HG03159 (cell line): ENCODE measurements around the gene HELZ2.

Source experiments
- ATAC-seq: cut with Tn5 transposase; IDR thresholded peaks from one replicate; pipeline ENCODE4 v1.9.1; 2021; ENCODE audit warnings: mild to moderate bottlenecking, moderate library complexity; ENCODE audit not compliant: unreplicated experiment

Gene HELZ2

GRCh38 chr20:63525185-63525584 lies 48.9 kb downstream of the HELZ2 start:
- no peak for ATAC-seq
